ENCODE measurements around the gene HOXA6. TPM values are rescaled to one million over a fixed set of nuclear protein-coding genes. Genes with fewer than 3 reads are reported as not detected.

HOXA6 gene
- total and polyA plus RNA-seq, 9 donors = 4.2 to 10.5 (median 5.6) TPM

Other genes starting within 250 kb of the HOXA6 start
- 0.58 TPM for gene HOXA1, start 51.8 kb downstream of the HOXA6 start, total RNA-seq
- gene HOXA1, start 51.8 kb downstream of the HOXA6 start, polyA plus RNA-seq (ENCODE audit: insufficient read depth in 1 of 8, insufficient read length in 8 of 8, low replicate concordance in 1 of 8) = 1 to 10 TPM in 3 of 8 donors, under 1 TPM in 5; 0.42 to 1.2 (median 0.93) TPM
- gene HOXA2, start 45.1 kb downstream of the HOXA6 start, total RNA-seq = 0.71 TPM
- 1 to 10 TPM in 6 of 8 donors, under 1 TPM in 2; 0.70 to 3.1 (median 1.4) TPM for gene HOXA2, start 45.1 kb downstream of the HOXA6 start, polyA plus RNA-seq (ENCODE audit: insufficient read depth in 1 of 8, insufficient read length in 8 of 8, low replicate concordance in 1 of 8)
- gene HOXA4, start 17.0 kb downstream of the HOXA6 start, total RNA-seq = 3.2 TPM
- 10 to 100 TPM in 7 of 8 donors, 1 to 10 TPM in 1; 10.0 to 26.2 (median 23.0) TPM for gene HOXA4, start 17.0 kb downstream of the HOXA6 start, polyA plus RNA-seq (ENCODE audit: insufficient read depth in 1 of 8, insufficient read length in 8 of 8, low replicate concordance in 1 of 8)
- 9.4 TPM for gene HOXA5, start 4.1 kb downstream of the HOXA6 start, total RNA-seq
- gene HOXA5, start 4.1 kb downstream of the HOXA6 start, polyA plus RNA-seq (ENCODE audit: insufficient read depth in 1 of 8, insufficient read length in 8 of 8, low replicate concordance in 1 of 8) = 10 to 100 TPM in 4 of 8 donors, 1 to 10 TPM in 4; 7.1 to 16.6 (median 9.7) TPM
- gene HOXA3, start 4.8 kb upstream of the HOXA6 start, total RNA-seq = 4.7 TPM
- gene HOXA3, start 4.8 kb upstream of the HOXA6 start, polyA plus RNA-seq (ENCODE audit: insufficient read depth in 1 of 8, insufficient read length in 8 of 8, low replicate concordance in 1 of 8) = 10 to 100 TPM in 4 of 8 donors, 1 to 10 TPM in 4; 5.1 to 12.5 (median 9.7) TPM
- 3.9 TPM for gene HOXA7, start 8.9 kb upstream of the HOXA6 start, total RNA-seq
- gene HOXA7, start 8.9 kb upstream of the HOXA6 start, polyA plus RNA-seq (ENCODE audit: insufficient read depth in 1 of 8, insufficient read length in 8 of 8, low replicate concordance in 1 of 8) = 10 to 100 TPM in 7 of 8 donors, 1 to 10 TPM in 1; 8.4 to 16.3 (median 12.6) TPM
- gene HOXA9, start 17.8 kb upstream of the HOXA6 start, total RNA-seq = 16.6 TPM
- 10 to 100 TPM; 16.0 to 28.5 (median 22.7) TPM for gene HOXA9, start 17.8 kb upstream of the HOXA6 start, polyA plus RNA-seq (ENCODE audit: insufficient read depth in 1 of 8, insufficient read length in 8 of 8, low replicate concordance in 1 of 8)
- gene HOXA10, start 26.5 kb upstream of the HOXA6 start, total RNA-seq = 21.2 TPM
- 10 to 100 TPM; 27.3 to 36.0 (median 31.2) TPM for gene HOXA10, start 26.5 kb upstream of the HOXA6 start, polyA plus RNA-seq (ENCODE audit: insufficient read depth in 1 of 8, insufficient read length in 8 of 8, low replicate concordance in 1 of 8)
- 4.7 TPM for gene HOXA11, start 37.5 kb upstream of the HOXA6 start, total RNA-seq
- 10 to 100 TPM in 1 of 8 donors, 1 to 10 TPM in 7; 2.0 to 12.0 (median 6.5) TPM for gene HOXA11, start 37.5 kb upstream of the HOXA6 start, polyA plus RNA-seq (ENCODE audit: insufficient read depth in 1 of 8, insufficient read length in 8 of 8, low replicate concordance in 1 of 8)
- 0.40 TPM for gene HOXA13, start 52.3 kb upstream of the HOXA6 start, total RNA-seq
- gene HOXA13, start 52.3 kb upstream of the HOXA6 start, polyA plus RNA-seq (ENCODE audit: insufficient read depth in 1 of 8, insufficient read length in 8 of 8, low replicate concordance in 1 of 8) = 1 to 10 TPM in 2 of 8 donors, under 1 TPM in 4, not detected in 2; 0.27 to 1.6 (median 0.54) TPM
- gene EVX1, start 95.0 kb upstream of the HOXA6 start, total RNA-seq = not detected
- gene EVX1, start 95.0 kb upstream of the HOXA6 start, polyA plus RNA-seq (ENCODE audit: insufficient read depth in 1 of 8, insufficient read length in 8 of 8, low replicate concordance in 1 of 8) = not detected